Activated CD4-positive, alpha-beta T cell treated with anti-CD3 and anti-CD28 coated beads, Interleukin-2, amount 50 U/mL, for 4 hours (primary cell): ENCODE data around the gene FAM81A.
A peak's percentile ranks its signal among the peaks of the same experiment; 100 is the strongest.
"Not testable (repeated sequence)": the region's sequence is repeated elsewhere in the genome, so short reads cannot be mapped to it uniquely, and the experiment has no call there.

Experiments
- DNase-seq, 2 experiments: peaks; one replicate each; pipeline ENCODE4 v3.0.0-alpha.2; 2020

The FAM81A gene

GRCh38 chr15:59492389-59493377, 54.7 kb downstream of the FAM81A start:
- peak; percentile 35 to 43 for DNase-seq

GRCh38 chr15:59501597-59501996, 63.6 kb downstream of the FAM81A start:
- DNase-seq = no peak

GRCh38 chr15:59515190-59515589, 77.2 kb downstream of the FAM81A start:
- no peak for DNase-seq

- no peak for DNase-seq
Measured at GRCh38 chr15:59516655-59517461, 78.9 kb downstream of the FAM81A start.

GRCh38 chr15:59519329-59519728, 81.3 kb downstream of the FAM81A start:
- no peak for DNase-seq

GRCh38 chr15:59521443-59521842, 83.5 kb downstream of the FAM81A start:
- DNase-seq = no peak

- peak; percentile 12 to 16 for DNase-seq
Measured at GRCh38 chr15:59522988-59523461, 85.0 kb downstream of the FAM81A start.

- DNase-seq = no peak
Measured at GRCh38 chr15:59523702-59524101, 85.7 kb downstream of the FAM81A start.

GRCh38 chr15:59524331-59524731, 86.3 kb downstream of the FAM81A start:
- DNase-seq = no peak

- DNase-seq = not testable (repeated sequence)
Measured at GRCh38 chr15:59526466-59526865, 88.5 kb downstream of the FAM81A start.

- DNase-seq = no peak
Measured at GRCh38 chr15:59528429-59528828, 90.4 kb downstream of the FAM81A start.

GRCh38 chr15:59528961-59529402, 91.0 kb downstream of the FAM81A start:
- DNase-seq = peak; percentile 63 to 64

- DNase-seq = no peak
Measured at GRCh38 chr15:59531066-59531675, 93.2 kb downstream of the FAM81A start.

GRCh38 chr15:59532770-59533379, 94.9 kb downstream of the FAM81A start:
- DNase-seq = no peak

- no peak for DNase-seq
Measured at GRCh38 chr15:59536553-59536952, 98.6 kb downstream of the FAM81A start.

- no peak for DNase-seq
Measured at GRCh38 chr15:59537403-59537802, 99.4 kb downstream of the FAM81A start.

- no peak for DNase-seq
Measured at GRCh38 chr15:59538494-59538893, 100.5 kb downstream of the FAM81A start.

GRCh38 chr15:59539799-59540198, 101.8 kb downstream of the FAM81A start:
- DNase-seq = no peak

- no peak for DNase-seq
Measured at GRCh38 chr15:59540654-59541053, 102.7 kb downstream of the FAM81A start.

- DNase-seq = no peak
Measured at GRCh38 chr15:59541750-59542149, 103.8 kb downstream of the FAM81A start.

- DNase-seq = no peak
Measured at GRCh38 chr15:59543721-59544547, 105.9 kb downstream of the FAM81A start.

- DNase-seq = no peak
Measured at GRCh38 chr15:59545573-59545972, 107.6 kb downstream of the FAM81A start.
